Raji (cell line): ENCODE results near the gene RRAS2.

Experiments used
- POLR2A ChIP-seq: IDR thresholded peaks from 2 replicates; pipeline ENCODE4 v1.6.1; 2011; ENCODE audit warnings: low read depth, low read length, control low read depth; ENCODE audit not compliant: insufficient read depth

Gene RRAS2

GRCh38 chr11:14358729-14359439 lies at the start of gene RRAS2:
RRAS2 (minus strand) TSS chr11:14359183; CDS start chr11:14358870, 313 bp downstream.
- TF ChIP-seq POLR2A, result peak; percentile 87

- TF ChIP-seq POLR2A, result no peak
Measured at GRCh38 chr11:14408612-14409011, 49.6 kb upstream of the RRAS2 start.

- TF ChIP-seq POLR2A, result no peak
Measured at GRCh38 chr11:14399087-14399486, 40.1 kb upstream of the RRAS2 start.

- TF ChIP-seq POLR2A, result no peak
Measured at GRCh38 chr11:14396273-14396672, 37.3 kb upstream of the RRAS2 start.

GRCh38 chr11:14393889-14394288 lies 34.9 kb upstream of the RRAS2 start:
- no peak for TF ChIP-seq POLR2A

- no peak for TF ChIP-seq POLR2A
Measured at GRCh38 chr11:14393129-14393528, 34.1 kb upstream of the RRAS2 start.

- TF ChIP-seq POLR2A, result no peak
Measured at GRCh38 chr11:14390669-14391068, 31.7 kb upstream of the RRAS2 start.

GRCh38 chr11:14388352-14388751 lies 29.4 kb upstream of the RRAS2 start:
- no peak for TF ChIP-seq POLR2A

GRCh38 chr11:14386895-14387480 lies 28.0 kb upstream of the RRAS2 start:
- no peak for TF ChIP-seq POLR2A

GRCh38 chr11:14386081-14386480 lies 27.1 kb upstream of the RRAS2 start:
- no peak for TF ChIP-seq POLR2A

GRCh38 chr11:14384338-14384737 lies 25.4 kb upstream of the RRAS2 start:
- TF ChIP-seq POLR2A, result no peak

GRCh38 chr11:14381968-14382367 lies 23.0 kb upstream of the RRAS2 start:
- no peak for TF ChIP-seq POLR2A

- TF ChIP-seq POLR2A, result no peak
Measured at GRCh38 chr11:14380947-14381561, 22.1 kb upstream of the RRAS2 start.

GRCh38 chr11:14380125-14380936 lies 21.3 kb upstream of the RRAS2 start:
- no peak for TF ChIP-seq POLR2A

- no peak for TF ChIP-seq POLR2A
Measured at GRCh38 chr11:14378171-14378570, 19.2 kb upstream of the RRAS2 start.
